Chondrocyte (in vitro differentiated cells): ENCODE results near the gene IFI30. TPM values are rescaled to one million over a fixed set of nuclear protein-coding genes. Genes with fewer than 3 reads are reported as not detected.

Experiments
- DNase-seq: peaks from one replicate; pipeline ENCODE4 v3.0.0; 2021; ENCODE audit warnings: mixed read lengths, low spot score
- H3K27ac Mint-ChIP-seq: one replicate; pipeline ENCODE4 v1.8.0; 2021; ENCODE audit warnings: mild to moderate bottlenecking, moderate library complexity, mixed read lengths; ENCODE audit not compliant: unreplicated experiment
- H3K27me3 Mint-ChIP-seq: 2 replicates; pipeline ENCODE4 v1.8.0; 2021; ENCODE audit warnings: low read depth, mixed read lengths
- H3K36me3 Mint-ChIP-seq: 2 replicates; pipeline ENCODE4 v1.8.0; 2021; ENCODE audit warnings: low read depth, mixed read lengths
- H3K4me1 Mint-ChIP-seq: 2 replicates; pipeline ENCODE4 v1.8.0; 2021; ENCODE audit warnings: low read depth, mild to moderate bottlenecking, mixed read lengths
- H3K4me3 Mint-ChIP-seq: one replicate; pipeline ENCODE4 v1.8.0; 2021; ENCODE audit warnings: mild to moderate bottlenecking, moderate library complexity, mixed read lengths; ENCODE audit not compliant: unreplicated experiment
- H3K9me3 Mint-ChIP-seq: 2 replicates; pipeline ENCODE4 v1.8.0; 2021; ENCODE audit warnings: low read depth, mixed read lengths
- CTCF ChIP-seq: fragments of 200-600 bp; sonication (generic); IDR thresholded peaks from 2 replicates; pipeline ENCODE4 v1.5.0; 2021; ENCODE audit warnings: antibody characterized with exemption, mild to moderate bottlenecking, moderate library complexity
- total RNA-seq: library from RNA; stranded (reverse); gene quantifications from 3 replicates; pipeline ENCODE4 v1.2.1, GENCODE V29; 2021

Gene IFI30
- total RNA-seq, 1 donor from 2014 or later = 2.1 TPM

GRCh38 chr19:18144906-18145305, 28.7 kb upstream of the IFI30 start:
- no peak overlapping the region for H3K4me3 Mint-ChIP-seq
- H3K27ac Mint-ChIP-seq = no peak overlapping the region
- no peak for TF ChIP-seq CTCF
- H3K27me3 Mint-ChIP-seq = no peaks in the 10 kb centered on the region
- H3K36me3 Mint-ChIP-seq = peaks cover 20% of the 10 kb centered on the region
- no peaks in the 10 kb centered on the region for H3K4me1 Mint-ChIP-seq
- no peaks in the 10 kb centered on the region for H3K9me3 Mint-ChIP-seq
- no peak for DNase-seq

GRCh38 chr19:18145391-18145999, 28.1 kb upstream of the IFI30 start:
- Mint-ChIP-seq H3K4me1 (no peaks in the 10 kb centered on the region), H3K36me3 (peaks cover 17% of the 10 kb centered on the region), H3K27ac (no peak overlapping the region), H3K27me3 (no peaks in the 10 kb centered on the region), H3K9me3 (no peaks in the 10 kb centered on the region), H3K4me3 (no peak overlapping the region)
- no peak for DNase-seq
- no peak for TF ChIP-seq CTCF

- TF ChIP-seq CTCF = no peak
- H3K36me3 Mint-ChIP-seq = peaks cover 14% of the 10 kb centered on the region
- no peak overlapping the region for H3K27ac Mint-ChIP-seq
- no peaks in the 10 kb centered on the region for H3K9me3 Mint-ChIP-seq
- DNase-seq = no peak
- no peaks in the 10 kb centered on the region for H3K27me3 Mint-ChIP-seq
- H3K4me1 Mint-ChIP-seq = peaks cover 9% of the 10 kb centered on the region
- no peak overlapping the region for H3K4me3 Mint-ChIP-seq
These were observed 26.2 kb upstream of the IFI30 start for GRCh38 chr19:18147396-18147795.

GRCh38 chr19:18149596-18149975, 24.0 kb upstream of the IFI30 start:
- Mint-ChIP-seq H3K27me3 (no peaks in the 10 kb centered on the region), H3K36me3 (peaks cover 11% of the 10 kb centered on the region), H3K4me1 (peaks cover 18% of the 10 kb centered on the region), H3K4me3 (no peak overlapping the region), H3K9me3 (no peaks in the 10 kb centered on the region), H3K27ac (no peak overlapping the region)
- DNase-seq = no peak
- no peak for TF ChIP-seq CTCF

- Mint-ChIP-seq H3K36me3 (peaks cover 6% of the 10 kb centered on the region), H3K27ac (peak overlapping the region; percentile 97), H3K9me3 (no peaks in the 10 kb centered on the region), H3K4me1 (peaks cover 19% of the 10 kb centered on the region), H3K4me3 (peak overlapping the region; percentile 89), H3K27me3 (no peaks in the 10 kb centered on the region)
- DNase-seq = no peak
- no peak for TF ChIP-seq CTCF
These were observed 22.6 kb upstream of the IFI30 start for GRCh38 chr19:18150776-18151624.
